DND-41 (cell line): Measurements from ENCODE around the gene SEPHS1.

Experiments
- ATAC-seq: fragments of 200-7000 bp; cut with Tn5 transposase; 3 replicates; pipeline ENCODE4 v1.9.1; 2021; ENCODE audit warnings: low read depth; ENCODE audit not compliant: insufficient read depth
- DNase-seq: peaks from one replicate; pipeline ENCODE4 v3.0.0-alpha.2; 2020
- H2AFZ ChIP-seq: 2 replicates; pipeline ENCODE4 v1.6.0; 2012; ENCODE audit warnings: low read depth, low read length
- H3K27ac ChIP-seq: 2 replicates; pipeline ENCODE4 v1.5.1; 2012; ENCODE audit warnings: low read length, inconsistent platforms
- H3K27me3 ChIP-seq: fragments of 200-600 bp; sonication (generic); 2 replicates; pipeline ENCODE4 v1.6.0; 2012; ENCODE audit warnings: low read length, mild to moderate bottlenecking, inconsistent platforms; ENCODE audit not compliant: insufficient read depth, poor library complexity
- H3K36me3 ChIP-seq: 2 replicates; pipeline ENCODE4 v1.5.1; 2012; ENCODE audit warnings: low read length, inconsistent platforms; ENCODE audit not compliant: insufficient read depth
- H3K4me1 ChIP-seq: 2 replicates; pipeline ENCODE4 v1.5.1; 2012; ENCODE audit warnings: mild to moderate bottlenecking, low read length; ENCODE audit not compliant: insufficient read depth
- H3K4me2 ChIP-seq: 2 replicates; pipeline ENCODE4 v1.6.0; 2012; ENCODE audit warnings: mild to moderate bottlenecking, moderate library complexity, low read length, inconsistent platforms; ENCODE audit not compliant: insufficient read depth
- H3K4me3 ChIP-seq, 2 experiments: fragments of 200-600 bp in 1 of 2; shearing (Covaris generic) in 1 of 2; 2 replicates each; pipeline ENCODE4 v1.5.1; 2012 to 2016; ENCODE audit warnings: inconsistent platforms in 2 of 2, low read length in 2 of 2, mild to moderate bottlenecking in 2 of 2, low read depth in 1 of 2, moderate library complexity in 1 of 2
- H3K79me2 ChIP-seq: 2 replicates; pipeline ENCODE4 v1.6.0; 2012; ENCODE audit warnings: low read length, inconsistent platforms; ENCODE audit not compliant: insufficient read depth
- H3K9ac ChIP-seq: 2 replicates; pipeline ENCODE4 v1.6.0; 2012; ENCODE audit warnings: low read depth, mild to moderate bottlenecking, inconsistent platforms, low read length, moderate library complexity
- H3K9me3 ChIP-seq: 2 replicates; pipeline ENCODE4 v1.5.1; 2012; ENCODE audit warnings: low read length, moderate library complexity, mild to moderate bottlenecking, inconsistent platforms; ENCODE audit not compliant: insufficient read depth, severe bottlenecking
- H4K20me1 ChIP-seq: 2 replicates; pipeline ENCODE4 v1.6.0; 2012; ENCODE audit warnings: low read length; ENCODE audit not compliant: insufficient read depth
- EZH2 ChIP-seq: IDR thresholded peaks from 3 replicates; pipeline ENCODE4 v1.6.1; 2012; ENCODE audit warnings: borderline replicate concordance, low read depth, mild to moderate bottlenecking, moderate library complexity, low read length, inconsistent platforms; ENCODE audit not compliant: severe bottlenecking
- TF ChIP-seq, protein P1 (sequence below): IDR thresholded peaks from 2 replicates; pipeline ENCODE4 v1.5.1; 2012; ENCODE audit warnings: borderline replicate concordance, low read length, moderate library complexity, mild to moderate bottlenecking; ENCODE audit not compliant: poor library complexity, severe bottlenecking; ENCODE audit errors: extremely low read depth

The SEPHS1 gene

DNA sequence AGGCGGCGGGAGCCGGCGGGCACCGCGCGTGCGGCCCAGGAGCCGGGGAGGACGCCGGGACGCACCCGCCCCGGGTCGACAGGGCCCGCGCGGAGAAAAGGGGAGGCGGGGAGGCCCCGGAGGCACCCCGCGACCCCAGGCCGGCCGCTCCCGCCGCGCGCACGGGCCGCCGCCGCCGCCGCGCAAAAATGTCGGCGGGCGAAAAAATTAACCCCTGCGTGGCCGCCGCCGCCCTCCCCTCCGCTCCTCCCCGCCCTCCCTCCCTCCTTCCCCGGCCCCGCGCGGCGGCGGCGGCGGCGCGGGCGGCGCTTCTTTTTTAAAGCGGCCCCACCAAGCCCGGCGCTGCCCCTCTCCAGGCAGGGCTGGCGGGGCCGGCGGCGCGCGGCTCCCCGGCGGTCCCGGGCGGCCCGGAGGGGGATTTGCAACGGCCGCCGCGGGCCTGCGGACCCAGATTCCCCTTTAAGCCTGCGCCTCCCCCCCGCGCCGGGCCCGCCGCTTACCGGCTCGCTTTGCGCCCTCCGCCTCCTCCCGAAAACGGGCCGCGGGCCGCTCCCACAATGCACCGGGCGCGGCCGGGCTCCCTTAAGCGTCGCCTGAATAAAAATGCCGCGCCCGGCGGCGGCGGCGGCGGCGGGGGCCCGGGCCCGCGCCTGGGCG lies 465 bp downstream of the SEPHS1 start:
- TF ChIP-seq EZH2 = no peak
- TF ChIP-seq, protein P1, sequence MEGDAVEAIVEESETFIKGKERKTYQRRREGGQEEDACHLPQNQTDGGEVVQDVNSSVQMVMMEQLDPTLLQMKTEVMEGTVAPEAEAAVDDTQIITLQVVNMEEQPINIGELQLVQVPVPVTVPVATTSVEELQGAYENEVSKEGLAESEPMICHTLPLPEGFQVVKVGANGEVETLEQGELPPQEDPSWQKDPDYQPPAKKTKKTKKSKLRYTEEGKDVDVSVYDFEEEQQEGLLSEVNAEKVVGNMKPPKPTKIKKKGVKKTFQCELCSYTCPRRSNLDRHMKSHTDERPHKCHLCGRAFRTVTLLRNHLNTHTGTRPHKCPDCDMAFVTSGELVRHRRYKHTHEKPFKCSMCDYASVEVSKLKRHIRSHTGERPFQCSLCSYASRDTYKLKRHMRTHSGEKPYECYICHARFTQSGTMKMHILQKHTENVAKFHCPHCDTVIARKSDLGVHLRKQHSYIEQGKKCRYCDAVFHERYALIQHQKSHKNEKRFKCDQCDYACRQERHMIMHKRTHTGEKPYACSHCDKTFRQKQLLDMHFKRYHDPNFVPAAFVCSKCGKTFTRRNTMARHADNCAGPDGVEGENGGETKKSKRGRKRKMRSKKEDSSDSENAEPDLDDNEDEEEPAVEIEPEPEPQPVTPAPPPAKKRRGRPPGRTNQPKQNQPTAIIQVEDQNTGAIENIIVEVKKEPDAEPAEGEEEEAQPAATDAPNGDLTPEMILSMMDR = no peak
- ATAC-seq (peak; percentile 31), DNase-seq (peak; percentile 80)
- peaks cover 62% of the 10 kb centered on the region for H3K79me2 ChIP-seq
- no peak overlapping the region for H3K4me2 ChIP-seq
- no peaks in the 10 kb centered on the region for H3K27me3 ChIP-seq
- peak overlapping the region in 1 of 2 experiments; percentile 73; a peak in 3 of 4 replicates for H3K4me3 ChIP-seq
- peaks cover 25% of the 10 kb centered on the region for H3K36me3 ChIP-seq
- H3K9me3 ChIP-seq = no peaks in the 10 kb centered on the region
- H4K20me1 ChIP-seq = peaks cover 10% of the 10 kb centered on the region; the same call in 1 of the 2 replicates
- H3K9ac ChIP-seq = peak overlapping the region; percentile 98
- H3K27ac ChIP-seq = peak overlapping the region; percentile 86
- H3K4me1 ChIP-seq = peaks cover 52% of the 10 kb centered on the region
- H2AFZ ChIP-seq = no peak overlapping the region

DNA sequence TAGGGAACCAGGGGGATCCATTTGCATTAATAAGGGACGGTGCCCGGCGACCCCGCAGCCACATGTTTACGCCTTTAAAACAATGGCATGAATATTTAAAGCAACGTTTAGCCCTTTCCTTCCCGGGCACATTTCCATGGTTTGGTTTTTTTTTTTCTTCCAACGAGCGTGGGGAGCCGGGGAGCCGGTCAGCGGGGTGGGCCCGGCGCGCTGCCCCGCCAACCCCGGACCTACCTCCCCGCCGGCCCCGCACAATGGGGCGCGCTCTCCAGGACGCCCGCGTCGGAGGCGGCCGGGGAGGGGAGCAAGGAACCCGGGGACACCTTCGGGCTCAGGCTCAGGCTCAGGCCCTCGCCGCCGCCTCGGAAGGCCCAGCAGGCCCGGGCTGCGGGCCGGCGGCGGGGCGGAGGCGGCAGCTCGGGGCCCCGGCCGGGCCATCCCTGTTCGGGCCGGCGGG lies 1.0 kb downstream of the SEPHS1 start:
- peak; percentile 26 for DNase-seq
- H3K27ac ChIP-seq = peak overlapping the region; percentile 86
- peak overlapping the region; percentile 98 for H3K9ac ChIP-seq
- TF ChIP-seq EZH2 = no peak
- TF ChIP-seq, protein P1 = no peak
- H3K4me1 ChIP-seq = peaks cover 54% of the 10 kb centered on the region
- no peaks in the 10 kb centered on the region for H3K27me3 ChIP-seq
- H3K4me2 ChIP-seq = peak overlapping the region; percentile 68
- peaks cover 30% of the 10 kb centered on the region for H3K36me3 ChIP-seq
- peaks cover 10% of the 10 kb centered on the region; the same call in 1 of the 2 replicates for H4K20me1 ChIP-seq
- peak overlapping the region; percentile 12; the same call in 1 of the 2 replicates for H2AFZ ChIP-seq
- H3K4me3 ChIP-seq = peak overlapping the region; percentile 73 to 93
- peaks cover 68% of the 10 kb centered on the region for H3K79me2 ChIP-seq
- ATAC-seq = peak; percentile 1; the same call in 1 of the 3 replicates
- no peaks in the 10 kb centered on the region for H3K9me3 ChIP-seq

DNA sequence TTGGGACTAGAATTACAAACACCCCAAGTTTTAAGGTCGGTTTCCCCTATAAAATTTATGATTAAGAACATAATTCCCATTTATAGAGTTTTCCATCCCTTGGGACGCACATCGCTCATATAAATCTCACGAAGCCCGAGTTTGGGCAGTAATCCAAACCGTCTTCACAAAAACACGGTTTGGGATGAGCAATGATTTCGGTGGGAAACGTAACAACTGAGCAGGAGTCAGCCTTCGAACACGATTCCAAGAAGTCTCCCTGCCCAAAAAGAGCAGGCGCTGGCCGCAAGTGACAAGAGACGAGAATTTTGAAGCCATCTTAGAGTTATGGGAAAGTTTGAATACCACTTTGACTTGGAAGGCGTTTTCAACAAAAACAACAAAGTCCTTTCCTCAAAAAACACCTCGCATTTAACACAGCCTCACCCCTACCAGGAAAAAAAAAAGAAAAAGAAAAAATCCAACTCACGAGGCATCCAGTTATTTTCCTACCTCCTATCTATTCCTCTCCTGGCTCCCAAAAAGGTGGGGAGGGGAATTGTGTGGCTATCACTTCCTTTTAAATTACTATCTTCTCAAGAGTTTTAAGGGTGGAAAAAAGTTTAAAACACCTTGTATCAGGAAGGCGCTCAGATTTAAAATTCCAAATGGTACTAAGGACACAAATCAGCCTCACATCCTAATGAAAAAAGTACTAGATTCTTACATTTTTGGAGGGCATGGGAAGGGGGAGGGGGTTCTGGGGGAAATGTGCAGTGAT lies 1.6 kb downstream of the SEPHS1 start:
- peaks cover 57% of the 10 kb centered on the region for H3K4me1 ChIP-seq
- DNase-seq = no peak
- no peak for ATAC-seq

More for the DNA sequence above, 1.6 kb downstream of the SEPHS1 start:
- Histone ChIP-seq H3K27ac (peak overlapping the region; percentile 86), H2AFZ (peak overlapping the region; percentile 12; the same call in 1 of the 2 replicates), H3K4me2 (peak overlapping the region; percentile 68), H3K4me3 (peak overlapping the region; percentile 73 to 93), H3K9ac (peak overlapping the region; percentile 98), H3K27me3 (no peaks in the 10 kb centered on the region), H3K9me3 (no peaks in the 10 kb centered on the region), H3K36me3 (peaks cover 30% of the 10 kb centered on the region), H4K20me1 (peaks cover 10% of the 10 kb centered on the region; the same call in 1 of the 2 replicates), H3K79me2 (peaks cover 73% of the 10 kb centered on the region)
- no peak for TF ChIP-seq EZH2
- TF ChIP-seq, protein P1 = no peak
